Measurements from ENCODE around the gene SELENOF.
"Not testable (repeated sequence)": the region's sequence is repeated elsewhere in the genome, so short reads cannot be mapped to it uniquely, and the experiment has no call there.

SELENOF gene

GRCh38 chr1:86914601-86914997 is 673 bp upstream of the SELENOF start, which contains the start of gene HS2ST1:
Gene HS2ST1 (plus strand): TSS chr1:86914635.
- Histone ChIP-seq H3K36me3 (ENCODE audit: insufficient read depth, low read length) (peaks cover 18% of the 10 kb centered on the region), H3K27ac (peak within 1 kb of the TSS; percentile 93), H3K4me3 (peak within 1 kb of the TSS; percentile 98), H3K9me3 (ENCODE audit: low read depth, low read length) (no peaks in the 10 kb centered on the region), H3K9ac (ENCODE audit: insufficient read length) (peak within 1 kb of the TSS; percentile 99)
- DNase-seq (ENCODE audit: low read depth, low spot score) = no peak
- TF ChIP-seq POLR2AphosphoS5 (IDR thresholded peaks at IDR 0.05; ENCODE audit: borderline replicate concordance, low read depth, low read length) (peak; percentile 73), FOXP2 (optimal IDR thresholded peaks at IDR 0.05; ENCODE audit: control extremely low read depth, extremely low read length, insufficient read depth) (no peak), EZH2 (IDR thresholded peaks at IDR 0.05) (no peak)

- Histone ChIP-seq H3K27ac (peak overlapping the region; percentile 93), H3K9ac (ENCODE audit: insufficient read length) (peak overlapping the region; percentile 99), H3K36me3 (ENCODE audit: insufficient read depth, low read length) (peaks cover 29% of the 10 kb centered on the region), H3K9me3 (ENCODE audit: low read depth, low read length) (no peaks in the 10 kb centered on the region), H3K4me3 (peak overlapping the region; percentile 98)
- DNase-seq (ENCODE audit: low read depth, low spot score) = peak; percentile 18
- TF ChIP-seq EZH2 (IDR thresholded peaks at IDR 0.05) = no peak
These were observed 479 bp downstream of the SELENOF start for GRCh38 chr1:86913399-86913895.

GRCh38 chr1:86912281-86912900 is 1.5 kb downstream of the SELENOF start:
- Histone ChIP-seq H3K27ac (no peak overlapping the region), H3K4me3 (peak overlapping the region; percentile 98), H3K36me3 (ENCODE audit: insufficient read depth, low read length) (peaks cover 40% of the 10 kb centered on the region), H3K9me3 (ENCODE audit: low read depth, low read length) (no peaks in the 10 kb centered on the region), H3K9ac (ENCODE audit: insufficient read length) (peak overlapping the region; percentile 99)
- no peak for DNase-seq (ENCODE audit: low read depth, low spot score)
- TF ChIP-seq FOXP2 (optimal IDR thresholded peaks at IDR 0.05; ENCODE audit: control extremely low read depth, extremely low read length, insufficient read depth) (no peak), EZH2 (IDR thresholded peaks at IDR 0.05) (no peak), POLR2AphosphoS5 (IDR thresholded peaks at IDR 0.05; ENCODE audit: borderline replicate concordance, low read depth, low read length) (no peak)

GRCh38 chr1:86906419-86906818 is 7.5 kb downstream of the SELENOF start:
- Histone ChIP-seq H3K4me3 (no peak overlapping the region), H3K9me3 (ENCODE audit: low read depth, low read length) (no peaks in the 10 kb centered on the region), H3K27ac (no peak overlapping the region), H3K36me3 (ENCODE audit: insufficient read depth, low read length) (peaks cover 68% of the 10 kb centered on the region), H3K9ac (ENCODE audit: insufficient read length) (no peak overlapping the region)
- TF ChIP-seq POLR2AphosphoS5 (IDR thresholded peaks at IDR 0.05; ENCODE audit: borderline replicate concordance, low read depth, low read length) (no peak), FOXP2 (optimal IDR thresholded peaks at IDR 0.05; ENCODE audit: control extremely low read depth, extremely low read length, insufficient read depth) (no peak), EZH2 (IDR thresholded peaks at IDR 0.05) (no peak)
- peak; percentile 37 for DNase-seq (ENCODE audit: low read depth, low spot score)

- Histone ChIP-seq H3K9me3 (ENCODE audit: low read depth, low read length) (no peaks in the 10 kb centered on the region), H3K27ac (no peak overlapping the region), H3K4me3 (no peak overlapping the region), H3K9ac (ENCODE audit: insufficient read length) (no peak overlapping the region), H3K36me3 (ENCODE audit: insufficient read depth, low read length) (peaks cover 68% of the 10 kb centered on the region)
- TF ChIP-seq POLR2AphosphoS5 (IDR thresholded peaks at IDR 0.05; ENCODE audit: borderline replicate concordance, low read depth, low read length) = no peak
- TF ChIP-seq EZH2 (IDR thresholded peaks at IDR 0.05) = no peak
- TF ChIP-seq FOXP2 (optimal IDR thresholded peaks at IDR 0.05; ENCODE audit: control extremely low read depth, extremely low read length, insufficient read depth) = no peak
- DNase-seq (ENCODE audit: low read depth, low spot score) = no peak
These were observed 8.1 kb downstream of the SELENOF start for GRCh38 chr1:86905875-86906274.

GRCh38 chr1:86899401-86899800 is 14.5 kb downstream of the SELENOF start:
- DNase-seq (ENCODE audit: low read depth, low spot score); H3K4me3 ChIP-seq; H3K9ac ChIP-seq (ENCODE audit: insufficient read length); H3K27ac ChIP-seq; H3K9me3 ChIP-seq (ENCODE audit: low read depth, low read length): not testable (repeated sequence)
- peaks cover 44% of the 10 kb centered on the region for H3K36me3 ChIP-seq (ENCODE audit: insufficient read depth, low read length)

- Histone ChIP-seq H3K27ac (no peak overlapping the region), H3K4me3 (no peak overlapping the region), H3K9ac (ENCODE audit: insufficient read length) (no peak overlapping the region), H3K9me3 (ENCODE audit: low read depth, low read length) (no peaks in the 10 kb centered on the region), H3K36me3 (ENCODE audit: insufficient read depth, low read length) (peaks cover 23% of the 10 kb centered on the region)
- DNase-seq (ENCODE audit: low read depth, low spot score) = no peak
- TF ChIP-seq FOXP2 (optimal IDR thresholded peaks at IDR 0.05; ENCODE audit: control extremely low read depth, extremely low read length, insufficient read depth) (no peak), POLR2AphosphoS5 (IDR thresholded peaks at IDR 0.05; ENCODE audit: borderline replicate concordance, low read depth, low read length) (no peak), EZH2 (IDR thresholded peaks at IDR 0.05) (no peak)
These were observed 25.6 kb downstream of the SELENOF start for GRCh38 chr1:86888327-86888726.

- DNase-seq (ENCODE audit: low read depth, low spot score) = no peak
- no peaks in the 10 kb centered on the region for H3K9me3 ChIP-seq (ENCODE audit: low read depth, low read length)
- H3K27ac ChIP-seq = no peak overlapping the region
- H3K9ac ChIP-seq (ENCODE audit: insufficient read length) = no peak overlapping the region
- H3K36me3 ChIP-seq (ENCODE audit: insufficient read depth, low read length) = peaks cover 17% of the 10 kb centered on the region
- TF ChIP-seq FOXP2 (optimal IDR thresholded peaks at IDR 0.05; ENCODE audit: control extremely low read depth, extremely low read length, insufficient read depth) (no peak), EZH2 (IDR thresholded peaks at IDR 0.05) (no peak)
- H3K4me3 ChIP-seq = no peak overlapping the region
These were observed 26.3 kb downstream of the SELENOF start for GRCh38 chr1:86887479-86888162.

- Histone ChIP-seq H3K4me3 (no peak overlapping the region), H3K27ac (no peak overlapping the region), H3K9me3 (ENCODE audit: low read depth, low read length) (no peaks in the 10 kb centered on the region), H3K9ac (ENCODE audit: insufficient read length) (no peak overlapping the region), H3K36me3 (ENCODE audit: insufficient read depth, low read length) (peaks cover 21% of the 10 kb centered on the region)
- TF ChIP-seq FOXP2 (optimal IDR thresholded peaks at IDR 0.05; ENCODE audit: control extremely low read depth, extremely low read length, insufficient read depth) (no peak), POLR2AphosphoS5 (IDR thresholded peaks at IDR 0.05; ENCODE audit: borderline replicate concordance, low read depth, low read length) (no peak), EZH2 (IDR thresholded peaks at IDR 0.05) (no peak)
- DNase-seq (ENCODE audit: low read depth, low spot score) = no peak
These were observed 38.2 kb downstream of the SELENOF start for GRCh38 chr1:86875722-86876121.
